Activated T-cell treated with anti-CD3 and anti-CD28 coated beads for 4 hours (primary cell): Measurements from ENCODE around the gene ANKH.

Experiments used
- DNase-seq: peaks from one replicate; pipeline ENCODE4 v3.0.0-alpha.2; 2020

The ANKH gene

GRCh38 chr5:14787801-14788579, 83.6 kb downstream of the ANKH start:
- DNase-seq, result no peak

DNA sequence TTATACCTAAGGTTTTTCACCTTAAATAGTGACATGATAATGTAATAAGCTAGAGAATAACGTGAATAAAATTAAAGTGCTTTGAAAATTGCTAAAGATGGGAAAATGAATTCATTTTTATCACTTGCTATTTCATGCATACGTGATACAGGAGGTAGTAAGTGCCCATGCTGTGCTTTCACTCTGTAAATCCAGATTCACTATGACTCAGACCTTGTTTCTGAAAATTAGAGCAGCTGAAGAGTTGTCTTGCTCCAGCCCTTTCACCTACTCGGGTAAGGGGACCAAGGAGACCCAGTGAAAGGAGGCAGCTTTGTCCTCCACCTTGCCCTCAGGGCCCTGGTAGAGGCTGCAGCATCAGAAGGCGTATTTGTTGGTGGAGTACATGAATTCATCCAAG, 87.9 kb downstream of the ANKH start:
- DNase-seq, result no peak

DNA sequence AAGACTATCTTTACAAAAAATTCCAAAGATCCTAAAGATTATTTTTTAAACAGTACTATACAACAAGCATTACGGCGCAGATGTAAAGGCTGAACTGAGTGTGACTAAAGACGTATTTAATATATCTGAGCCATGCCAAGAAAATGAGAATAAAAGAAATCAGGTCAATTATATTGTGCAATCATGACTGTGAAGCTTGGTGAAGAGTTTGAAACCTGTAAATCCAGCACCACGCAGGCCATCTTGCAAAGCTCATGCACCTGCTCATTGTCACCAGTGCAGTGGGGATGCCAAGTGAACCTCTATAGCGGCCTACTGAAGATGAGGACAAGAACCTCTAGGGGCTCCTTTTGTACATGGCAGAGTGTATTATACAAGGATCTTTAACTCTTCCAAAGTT, 89.0 kb downstream of the ANKH start:
- DNase-seq, result no peak

DNA sequence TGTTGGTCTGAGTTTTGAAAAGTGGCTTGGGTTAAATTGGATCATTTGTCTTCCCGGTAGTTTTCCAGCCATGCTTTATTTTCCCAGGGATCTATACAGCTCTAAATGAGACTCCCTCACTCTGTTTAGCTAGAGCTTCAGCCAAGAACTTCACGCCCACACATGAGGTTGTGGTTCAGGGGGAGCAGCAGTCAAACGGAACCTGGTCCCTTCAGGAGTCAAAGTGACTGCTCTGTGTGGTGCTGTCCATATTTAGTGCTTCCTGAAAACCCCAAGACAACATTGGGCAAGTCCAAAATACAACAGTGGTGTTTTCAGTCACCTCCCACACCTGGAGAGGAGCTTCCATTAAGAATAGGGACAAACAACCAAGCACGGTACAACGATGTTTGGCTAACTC, 90.5 kb downstream of the ANKH start:
- no peak for DNase-seq

GRCh38 chr5:14779975-14780374, 91.6 kb downstream of the ANKH start:
- DNase-seq, result no peak

- DNase-seq, result no peak
These were observed 92.8 kb downstream of the ANKH start for GRCh38 chr5:14778792-14779070.

- no peak for DNase-seq
These were observed 93.4 kb downstream of the ANKH start for GRCh38 chr5:14777932-14778791.

GRCh38 chr5:14777187-14777586, 94.4 kb downstream of the ANKH start:
- no peak for DNase-seq

- no peak for DNase-seq
These were observed 95.0 kb downstream of the ANKH start for GRCh38 chr5:14776602-14777001.

DNA sequence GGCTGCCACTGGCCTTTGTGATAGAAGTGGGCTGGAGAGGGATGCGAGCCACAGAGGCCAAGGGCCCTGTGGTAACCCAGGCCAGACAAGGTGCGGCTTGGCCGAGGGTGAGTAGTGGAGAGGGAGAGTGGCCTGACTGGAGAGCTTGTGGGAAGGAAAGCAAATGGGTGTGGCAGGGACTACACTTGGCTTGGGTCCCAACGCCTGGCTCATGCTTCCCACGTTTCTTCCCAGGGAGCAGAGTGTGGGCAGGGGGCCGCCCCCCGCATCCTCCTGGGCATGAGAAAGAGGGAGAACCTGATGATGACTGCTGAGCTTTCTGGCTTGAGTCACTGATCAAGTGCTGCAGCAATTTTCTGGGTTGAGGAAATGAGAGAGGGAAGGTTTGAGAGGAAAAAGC, 95.7 kb downstream of the ANKH start:
- no peak for DNase-seq

- DNase-seq, result no peak
These were observed 98.0 kb downstream of the ANKH start for GRCh38 chr5:14773588-14773987.

DNA sequence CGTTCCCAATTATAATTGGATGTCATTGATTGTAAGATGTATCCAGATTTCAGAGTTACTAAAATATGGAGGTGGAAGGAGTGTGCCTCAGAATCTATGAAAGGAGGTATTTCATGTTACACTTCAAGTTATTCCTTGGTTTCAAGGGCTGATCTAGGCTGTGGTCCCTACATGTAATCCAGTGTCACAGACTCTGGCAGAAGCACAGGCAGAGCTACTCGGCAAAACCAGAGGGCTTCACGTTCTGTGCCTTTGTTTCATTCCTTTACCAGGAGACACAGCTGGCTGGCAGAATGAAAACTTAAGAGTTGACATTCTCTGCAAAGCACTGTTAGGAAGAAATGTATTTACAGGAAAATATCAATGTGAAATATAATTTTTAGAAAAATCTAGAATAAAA, 99.6 kb downstream of the ANKH start:
- DNase-seq, result no peak

DNA sequence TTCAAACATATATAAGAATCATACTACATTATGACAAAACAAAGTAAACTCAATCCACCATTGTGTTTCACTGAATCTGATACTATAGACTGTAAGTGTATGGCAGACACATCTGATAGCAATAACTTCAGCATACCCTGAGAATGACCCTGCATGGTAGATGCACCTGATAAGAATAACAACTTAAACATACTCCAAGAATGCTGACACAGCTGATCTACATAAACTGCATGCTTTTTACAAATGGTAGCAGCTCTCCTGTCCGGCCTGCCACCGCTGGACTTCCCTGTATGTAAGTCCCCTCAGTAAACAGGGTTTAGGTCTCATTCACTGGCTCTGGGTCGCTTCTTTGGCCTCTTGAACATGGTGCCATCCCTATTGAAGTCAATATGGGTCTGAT, 100.4 kb downstream of the ANKH start:
- DNase-seq, result no peak

GRCh38 chr5:14768508-14769365, 102.8 kb downstream of the ANKH start:
- no peak for DNase-seq

- no peak for DNase-seq
These were observed 103.7 kb downstream of the ANKH start for GRCh38 chr5:14767735-14768507.

- DNase-seq, result no peak
These were observed 104.5 kb downstream of the ANKH start for GRCh38 chr5:14767053-14767452.

GRCh38 chr5:14766584-14766983, 105.0 kb downstream of the ANKH start:
- no peak for DNase-seq

GRCh38 chr5:14765587-14765986, 106.0 kb downstream of the ANKH start:
- no peak for DNase-seq

DNA sequence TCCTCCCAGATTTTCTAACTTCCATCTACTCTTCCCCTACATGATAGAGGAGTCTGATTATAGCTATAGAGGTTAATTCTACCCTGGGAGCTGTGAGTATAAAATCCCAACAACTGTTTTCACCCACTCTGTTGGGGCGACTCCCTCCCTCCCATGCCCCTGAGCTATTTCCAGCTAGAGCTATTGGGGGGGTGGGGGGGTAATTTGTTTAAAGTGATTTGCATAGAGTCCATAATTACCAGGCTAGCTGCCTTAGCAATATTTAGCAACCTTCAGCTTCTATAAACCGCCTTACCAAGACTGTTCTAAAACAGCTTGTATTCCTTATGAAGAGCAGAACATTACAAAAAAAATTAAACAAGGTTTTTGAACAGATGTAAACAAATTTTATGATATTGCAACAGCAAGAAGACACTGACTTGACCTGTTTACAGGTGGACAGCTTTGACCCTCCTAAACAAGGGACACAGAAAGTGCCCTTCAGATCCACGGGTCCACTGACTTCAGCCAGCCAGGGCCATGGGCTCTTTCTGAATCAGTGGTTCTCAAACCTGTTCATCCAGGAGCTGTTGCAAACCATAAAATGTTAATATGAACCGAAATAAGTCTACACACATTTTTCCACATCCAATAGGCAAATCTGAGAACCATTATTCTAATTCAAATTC, 108.9 kb downstream of the ANKH start:
- no peak for DNase-seq

DNA sequence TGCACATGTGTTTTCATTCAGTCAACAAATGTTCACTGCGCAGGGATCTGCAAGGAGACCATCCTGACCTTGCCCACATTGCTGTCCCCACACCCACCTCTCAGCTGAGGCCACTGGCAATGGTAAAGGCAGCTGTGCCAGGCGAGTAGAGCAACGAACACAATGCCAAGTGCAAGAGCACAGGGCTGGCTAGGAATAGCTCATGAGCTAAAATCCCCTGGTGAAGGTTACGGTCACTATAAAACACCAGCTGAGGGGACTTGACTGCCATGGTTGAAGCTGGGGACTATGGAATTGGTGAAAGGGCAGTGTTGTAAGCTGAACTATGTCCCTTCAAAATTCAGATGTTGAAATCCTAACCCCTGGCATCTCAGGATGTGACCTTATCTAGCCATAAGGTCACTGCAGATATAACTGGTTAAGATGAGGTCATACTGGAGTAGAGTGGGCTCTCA, 111.0 kb downstream of the ANKH start:
- DNase-seq, result no peak

- DNase-seq, result no peak
These were observed 111.6 kb downstream of the ANKH start for GRCh38 chr5:14759744-14760547.
